ENCODE results near the gene CCDC91.

CCDC91 gene

GRCh38 chr12:28578833-28579252, 388.6 kb downstream of the CCDC91 start:
- H3K9me3 ChIP-seq = no peaks in the 10 kb centered on the region
- no peaks in the 10 kb centered on the region for H3K36me3 ChIP-seq
- DNase-seq = no peak
- no peak for TF ChIP-seq CTCF (IDR thresholded peaks at IDR 0.05; ENCODE audit: low read depth, low read length)
- H3K27me3 ChIP-seq = no peaks in the 10 kb centered on the region
- H3K4me3 ChIP-seq (ENCODE audit: low read depth, low read length) = no peak overlapping the region
- peaks cover 15% of the 10 kb centered on the region for H3K4me1 ChIP-seq

GRCh38 chr12:28582672-28583376, 392.6 kb downstream of the CCDC91 start:
- DNase-seq = peak; percentile 28
- TF ChIP-seq CTCF (IDR thresholded peaks at IDR 0.05; ENCODE audit: low read depth, low read length) = no peak

GRCh38 chr12:28583701-28584261, 393.5 kb downstream of the CCDC91 start:
- no peaks in the 10 kb centered on the region for H3K27me3 ChIP-seq
- no peaks in the 10 kb centered on the region for H3K9me3 ChIP-seq
- no peak for DNase-seq
- H3K4me1 ChIP-seq = peaks cover 15% of the 10 kb centered on the region
- no peaks in the 10 kb centered on the region for H3K36me3 ChIP-seq
- no peak overlapping the region for H3K4me3 ChIP-seq (ENCODE audit: low read depth, low read length)
- TF ChIP-seq CTCF (IDR thresholded peaks at IDR 0.05; ENCODE audit: low read depth, low read length) = peak; percentile 52

More at GRCh38 chr12:28582672-28583376, 392.6 kb downstream of the CCDC91 start:
- Histone ChIP-seq H3K9me3 (no peaks in the 10 kb centered on the region), H3K4me3 (ENCODE audit: low read depth, low read length) (no peak overlapping the region), H3K27me3 (no peaks in the 10 kb centered on the region), H3K4me1 (peaks cover 15% of the 10 kb centered on the region), H3K36me3 (no peaks in the 10 kb centered on the region)

GRCh38 chr12:28585146-28585545, 394.9 kb downstream of the CCDC91 start:
- no peaks in the 10 kb centered on the region for H3K9me3 ChIP-seq
- DNase-seq = no peak
- TF ChIP-seq CTCF (IDR thresholded peaks at IDR 0.05; ENCODE audit: low read depth, low read length) = no peak
- H3K27me3 ChIP-seq = no peaks in the 10 kb centered on the region
- no peak overlapping the region for H3K4me3 ChIP-seq (ENCODE audit: low read depth, low read length)
- H3K36me3 ChIP-seq = no peaks in the 10 kb centered on the region
- peaks cover 15% of the 10 kb centered on the region for H3K4me1 ChIP-seq

GRCh38 chr12:28586481-28586880, 396.2 kb downstream of the CCDC91 start:
- no peak for DNase-seq
- no peaks in the 10 kb centered on the region for H3K36me3 ChIP-seq
- H3K4me3 ChIP-seq (ENCODE audit: low read depth, low read length) = no peak overlapping the region
- no peaks in the 10 kb centered on the region for H3K9me3 ChIP-seq
- TF ChIP-seq CTCF (IDR thresholded peaks at IDR 0.05; ENCODE audit: low read depth, low read length) = no peak
- H3K4me1 ChIP-seq = peaks cover 15% of the 10 kb centered on the region
- no peaks in the 10 kb centered on the region for H3K27me3 ChIP-seq

GRCh38 chr12:28591831-28592230, 401.6 kb downstream of the CCDC91 start:
- no peak for DNase-seq
- Histone ChIP-seq H3K27me3 (no peaks in the 10 kb centered on the region), H3K4me3 (ENCODE audit: low read depth, low read length) (no peak overlapping the region), H3K4me1 (no peaks in the 10 kb centered on the region), H3K36me3 (no peaks in the 10 kb centered on the region), H3K9me3 (no peaks in the 10 kb centered on the region)
- no peak for TF ChIP-seq CTCF (IDR thresholded peaks at IDR 0.05; ENCODE audit: low read depth, low read length)
